Anterior cingulate cortex (tissue), 58 donors: ENCODE data around the gene SRP19.
A peak's percentile ranks its signal among the peaks of the same experiment; 100 is the strongest.
"Not testable (repeated sequence)": the region's sequence is repeated elsewhere in the genome, so short reads cannot be mapped to it uniquely, and the experiment has no call there.

ENCODE experiments used
- DNase-seq, 58 donors: peaks; one replicate each; lab custom pipeline; 2025; lab: John Stamatoyannopoulos, UW

Gene SRP19

DNA sequence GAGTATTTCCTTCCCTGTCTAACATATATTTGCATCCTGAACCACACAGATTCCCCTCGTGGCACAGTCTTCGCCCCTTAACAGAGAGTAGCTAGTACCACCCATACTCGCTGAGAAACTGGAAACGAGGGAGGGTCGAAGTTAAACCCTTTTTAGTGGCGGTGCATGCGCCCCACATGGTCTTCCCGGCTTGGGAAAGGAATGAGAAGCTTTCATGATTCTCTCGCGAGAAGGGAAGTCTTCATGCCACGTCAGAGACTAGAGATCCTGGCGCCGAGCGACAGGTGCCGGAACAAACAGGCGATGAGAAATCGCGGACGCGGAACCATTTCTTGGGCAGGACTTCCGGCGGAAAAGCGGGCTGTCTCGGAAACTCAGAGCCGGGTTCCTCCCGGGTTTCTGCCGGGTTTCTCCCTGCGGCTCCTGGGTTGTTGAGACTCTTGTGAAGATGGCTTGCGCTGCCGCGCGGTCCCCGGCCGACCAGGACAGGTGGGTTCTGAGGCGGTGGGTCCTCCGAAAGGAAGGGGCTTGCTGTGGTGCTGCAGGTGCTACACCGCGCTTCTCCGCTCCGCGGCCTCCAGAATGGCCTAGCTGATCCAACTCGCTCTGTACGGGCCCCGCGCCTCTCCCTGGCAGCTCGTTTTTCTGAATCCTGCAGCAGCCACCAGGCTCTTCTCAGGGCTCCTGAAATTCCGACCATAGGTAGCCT is at the start of gene SRP19:
Gene SRP19, plus strand, starts transcription at position 359 of the 709 bp plus-strand sequence. Its CDS starts 90 bp downstream, at position 449.
- peak; percentile 43 to 97 (median 91) for DNase-seq

DNA sequence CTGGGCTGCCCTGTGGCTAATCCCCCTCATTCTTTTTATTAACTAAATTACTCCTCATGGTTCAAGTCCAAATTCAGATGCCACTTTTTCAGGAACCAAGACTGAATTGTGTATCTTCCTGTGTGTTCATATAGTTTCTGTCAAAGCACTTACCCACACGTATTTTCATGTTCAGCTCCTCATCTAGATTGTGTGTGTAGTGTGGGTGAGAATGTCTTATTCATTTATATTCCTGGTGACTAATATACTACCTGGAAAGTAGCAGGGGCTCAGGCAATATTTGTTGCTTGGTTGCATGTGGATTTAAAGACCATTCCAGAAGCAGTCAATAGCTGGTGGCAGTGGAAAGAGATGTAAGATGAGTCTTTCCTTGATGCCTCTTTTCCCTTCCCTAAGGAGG is 48.5 kb upstream of the SRP19 start:
- no peak for DNase-seq

- DNase-seq, result no peak
Observed at GRCh38 chr5:112820246-112820645, 40.8 kb upstream of the SRP19 start.

GRCh38 chr5:112822456-112822855 is 38.6 kb upstream of the SRP19 start:
- no peak for DNase-seq

GRCh38 chr5:112823181-112823580 is 37.9 kb upstream of the SRP19 start:
- no peak for DNase-seq

- no peak for DNase-seq
Observed at GRCh38 chr5:112823656-112824055, 37.4 kb upstream of the SRP19 start.

- DNase-seq, result no peak
Observed at GRCh38 chr5:112824197-112824596, 36.9 kb upstream of the SRP19 start.

DNA sequence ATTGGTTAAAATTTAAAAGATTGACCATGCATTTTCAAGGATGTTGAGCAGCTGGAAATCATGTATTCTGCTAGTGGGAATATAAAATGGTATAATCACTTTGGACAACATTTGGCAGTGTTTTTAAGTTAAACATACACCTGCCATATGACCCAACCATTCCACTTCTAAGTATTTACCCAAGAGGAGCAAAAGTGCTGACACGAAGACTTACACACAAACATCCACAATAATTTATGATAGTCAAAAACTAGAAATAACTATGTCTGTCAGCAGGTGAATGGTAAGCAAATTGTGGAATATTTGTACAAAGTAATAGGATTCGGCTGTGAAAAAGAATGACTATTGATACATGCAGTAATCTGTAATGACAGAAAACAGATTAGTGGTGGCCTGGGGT is 30.7 kb upstream of the SRP19 start:
- DNase-seq, result no peak

DNA sequence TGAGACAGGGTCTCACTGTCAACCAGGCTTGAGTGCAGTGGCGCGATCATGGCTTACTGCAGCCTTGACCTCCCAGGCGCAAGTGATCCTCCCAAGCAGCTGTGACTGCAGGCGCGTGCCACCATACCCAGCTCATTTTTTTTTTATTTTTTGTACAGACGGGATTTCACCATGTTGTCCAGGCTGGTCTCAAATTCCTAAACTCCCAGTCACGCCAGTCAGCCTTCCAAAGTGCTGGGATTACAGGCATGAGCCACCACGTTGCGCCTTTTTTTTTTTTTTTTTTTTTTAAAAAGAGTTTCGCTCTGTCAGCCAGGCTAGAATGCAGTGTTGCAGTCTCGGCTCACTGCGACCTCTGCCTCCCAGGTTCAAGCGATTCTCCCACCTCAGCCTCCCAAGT is 27.1 kb upstream of the SRP19 start:
- no peak for DNase-seq

DNA sequence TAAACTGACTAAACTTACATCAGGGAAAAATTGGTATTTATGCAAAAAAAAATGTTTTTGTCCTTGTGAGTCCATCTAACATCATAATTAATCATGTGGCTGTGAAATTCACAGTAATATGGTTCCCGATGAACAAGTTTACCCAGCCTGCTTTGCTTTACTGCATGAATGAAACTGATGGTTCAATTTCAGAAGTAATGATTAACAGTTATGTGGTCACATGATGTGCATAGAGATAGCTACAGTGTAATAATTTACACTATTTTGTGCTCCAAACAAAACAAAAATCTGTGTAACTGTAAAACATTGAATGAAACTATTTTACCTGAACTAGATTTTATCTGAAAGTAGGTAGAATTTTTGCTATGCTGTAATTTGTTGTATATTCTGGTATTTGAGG is 16.6 kb upstream of the SRP19 start:
- no peak for DNase-seq

- DNase-seq, result no peak
Observed at GRCh38 chr5:112846556-112846955, 14.5 kb upstream of the SRP19 start.

- DNase-seq, result no peak
Observed at GRCh38 chr5:112847306-112847705, 13.8 kb upstream of the SRP19 start.

DNA sequence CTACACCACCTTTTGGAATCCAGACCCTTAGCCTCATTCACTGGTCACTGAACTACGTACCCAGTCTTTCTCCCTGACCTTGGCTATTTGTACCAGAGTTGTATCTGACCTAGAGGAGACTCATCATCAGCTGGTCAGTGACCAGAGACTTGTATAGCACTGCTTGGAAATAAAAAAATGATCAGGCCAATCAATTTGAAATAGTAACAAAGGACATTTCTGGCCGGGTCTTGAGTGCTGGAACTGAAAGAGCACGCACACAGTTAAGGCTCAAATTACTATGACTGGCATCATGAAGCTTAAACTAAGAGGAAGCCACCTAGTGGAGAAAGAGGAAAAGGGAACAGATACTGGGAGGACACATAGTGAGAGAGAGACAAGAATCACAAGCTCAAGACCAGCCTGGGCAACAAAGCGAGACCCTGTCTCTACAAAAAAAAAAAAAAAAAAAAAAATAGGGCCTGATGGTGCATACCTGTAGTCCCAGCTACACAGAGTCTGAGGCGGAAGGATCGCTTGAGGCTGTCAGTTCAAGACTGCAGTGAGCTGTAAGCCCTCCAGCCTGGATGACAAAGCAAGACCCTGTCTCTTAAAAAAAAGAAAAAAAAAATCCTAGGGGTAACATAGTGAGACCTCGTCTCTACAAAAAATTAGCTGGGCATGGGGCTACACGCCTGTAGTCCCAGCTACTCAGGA is 12.8 kb upstream of the SRP19 start:
- DNase-seq, result peak in 2 of 58 donors; percentile 7 to 41

DNA sequence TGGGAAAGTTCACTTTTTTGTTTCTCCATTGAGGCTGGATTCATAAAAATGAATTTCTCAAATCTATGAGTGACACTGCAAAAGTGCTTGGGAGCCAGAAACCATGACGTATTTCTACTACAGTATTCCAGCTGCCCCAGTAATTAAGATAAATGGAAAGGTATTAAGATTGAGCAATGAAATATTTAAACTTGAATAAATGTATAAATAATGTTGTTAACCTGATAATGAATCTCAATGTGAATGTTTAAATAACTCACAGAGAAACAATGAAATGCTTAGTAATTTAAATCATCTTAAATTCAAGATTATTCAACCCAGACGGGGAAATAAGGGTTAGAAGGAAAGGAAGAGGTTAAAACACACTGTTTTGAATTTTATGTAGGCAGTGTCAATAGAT is 11.2 kb upstream of the SRP19 start:
- DNase-seq, result no peak

DNA sequence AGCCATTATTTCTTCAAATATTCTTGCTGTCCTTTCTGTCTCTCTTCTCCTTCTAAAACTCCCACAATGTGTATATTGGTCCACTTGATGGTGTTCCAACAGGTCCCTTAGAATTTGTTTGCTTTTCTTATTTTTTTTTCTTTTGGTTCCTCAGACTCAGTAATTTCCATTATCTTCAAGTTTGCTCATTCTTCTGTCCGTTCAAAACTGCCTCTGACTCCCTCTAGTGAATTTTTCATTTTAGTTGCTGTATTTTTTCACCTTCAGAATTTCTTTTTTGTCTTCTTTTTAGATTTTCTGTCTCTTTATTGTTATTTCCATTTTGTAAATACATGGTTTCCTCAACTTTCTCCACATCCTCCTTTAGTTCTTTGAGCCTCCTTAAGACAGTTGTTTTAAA is 6.4 kb upstream of the SRP19 start:
- no peak for DNase-seq

- DNase-seq, result no peak
Observed at GRCh38 chr5:112857866-112858265, 3.2 kb upstream of the SRP19 start.

DNA sequence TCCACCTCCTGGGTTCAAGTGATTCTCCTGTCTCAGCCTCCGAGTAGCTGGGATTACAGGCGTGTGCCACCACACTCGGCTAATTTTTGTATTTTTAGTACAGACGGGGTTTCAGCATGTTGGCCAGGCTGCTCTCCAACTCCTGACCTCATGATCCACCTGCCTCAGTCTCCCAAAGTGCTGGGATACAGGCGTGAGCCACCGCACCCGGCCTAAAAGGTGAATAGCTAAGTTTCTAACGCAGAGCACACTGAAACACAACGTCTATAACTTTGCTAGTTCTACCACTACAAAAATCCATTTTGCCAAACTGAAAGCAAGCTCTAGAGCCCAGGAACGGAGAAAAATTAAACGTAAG is 537 bp upstream of the SRP19 start:
- not testable (repeated sequence) for DNase-seq

- DNase-seq, result no peak
Observed at GRCh38 chr5:112861638-112861985, 525 bp downstream of the SRP19 start.

DNA sequence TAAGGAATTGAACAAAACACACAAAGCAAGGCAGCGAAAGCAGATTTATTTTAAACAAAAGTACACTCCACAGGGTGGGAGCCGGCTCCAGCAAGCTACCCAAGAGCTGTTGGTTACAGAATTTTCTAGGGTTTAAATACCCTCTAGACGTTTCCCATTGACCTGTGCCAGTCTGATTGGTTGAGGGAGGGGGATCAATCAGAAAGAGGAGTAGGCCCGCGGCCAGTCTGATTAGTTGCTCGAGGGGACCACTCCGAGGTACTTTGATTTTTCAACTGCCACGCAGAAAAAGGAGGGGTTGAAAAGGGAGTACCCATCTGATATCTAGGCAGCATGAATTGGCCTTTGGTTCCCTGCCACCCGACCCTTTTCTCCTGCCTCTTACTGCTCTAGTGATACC is 998 bp downstream of the SRP19 start:
- no peak for DNase-seq

GRCh38 chr5:112863549-112863948 is 2.5 kb downstream of the SRP19 start:
- DNase-seq, result peak in 8 of 58 donors; percentile 4 to 17 (median 10)

GRCh38 chr5:112865128-112865527 is 4.0 kb downstream of the SRP19 start:
- no peak for DNase-seq

DNA sequence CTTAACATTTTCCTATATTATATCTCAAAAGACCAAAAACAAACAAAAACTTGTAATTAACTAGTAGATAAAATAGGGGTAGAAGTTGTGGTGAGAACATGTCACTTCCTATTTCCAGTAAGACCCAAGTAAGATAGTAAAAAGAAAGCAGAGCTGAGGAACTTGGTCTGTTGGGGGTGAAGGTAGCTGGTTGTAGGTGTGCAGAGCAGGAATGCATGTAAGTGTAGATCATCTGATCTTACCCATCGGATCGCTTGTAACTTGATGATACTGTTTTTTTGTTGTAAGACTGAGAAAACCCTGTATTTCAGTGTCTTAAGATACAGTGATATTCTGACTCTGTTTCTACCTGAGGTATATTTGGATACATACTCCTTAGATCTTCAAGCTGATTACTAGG is 5.7 kb downstream of the SRP19 start:
- no peak for DNase-seq
